A673 (cell line): ENCODE measurements around the gene AMDHD1. TPM values are rescaled to one million over a fixed set of nuclear protein-coding genes. Genes with fewer than 3 reads are reported as not detected.

Experiments used
- BruUV-seq: library from RNA; stranded (reverse); fragments of 400-500 nt; replicated peaks from 2 replicates; lab custom pipeline; 2021; lab: Mats Ljungman, UMichigan
- CTCF ChIA-PET: fragments of 300-600 bp; sonication (Branson Sonifier 250); formaldehyde crosslinking; loops from one replicate; lab custom pipeline; 2022; ENCODE audit warnings: antibody characterized with exemption; lab: Charles Lee
- POLR2A ChIA-PET: fragments of 300-600 bp; sonication (Branson Sonifier 250); formaldehyde crosslinking; loops from one replicate; lab custom pipeline; 2022; ENCODE audit warnings: antibody characterized with exemption; ENCODE audit not compliant: low non-redundant PET; lab: Charles Lee
- DNase-seq: peaks from one replicate; pipeline ENCODE4 v3.0.0-alpha.2; 2015; ENCODE audit warnings: low spot score
- H3K27ac ChIP-seq: fragments of 200-600 bp; sonication (generic); 2 replicates; pipeline ENCODE4 v1.5.1; 2016; ENCODE audit warnings: mixed run types, low read depth, mild to moderate bottlenecking, mixed read lengths, antibody characterized with exemption, low read length; ENCODE audit not compliant: poor library complexity, severe bottlenecking
- H3K27me3 ChIP-seq: fragments of 200-600 bp; sonication (generic); replicated peaks from 2 replicates; pipeline ENCODE4 v1.6.1; 2017; ENCODE audit warnings: mixed run types, low read depth, mild to moderate bottlenecking, mixed read lengths, antibody characterized with exemption, low read length; ENCODE audit not compliant: insufficient read depth, poor library complexity
- H3K36me3 ChIP-seq: fragments of 200-600 bp; sonication (generic); 2 replicates; pipeline ENCODE4 v1.6.1; 2016; ENCODE audit warnings: mixed run types, mild to moderate bottlenecking, mixed read lengths, antibody characterized with exemption, low read length; ENCODE audit not compliant: insufficient read depth, poor library complexity, severe bottlenecking
- H3K4me1 ChIP-seq: fragments of 200-600 bp; sonication (generic); 2 replicates; pipeline ENCODE4 v1.6.1; 2017; ENCODE audit warnings: mixed run types, mild to moderate bottlenecking, mixed read lengths, antibody characterized with exemption, low read length; ENCODE audit not compliant: insufficient read depth, poor library complexity, severe bottlenecking
- H3K4me3 ChIP-seq: fragments of 200-600 bp; sonication (generic); 2 replicates; pipeline ENCODE4 v1.5.1; 2016; ENCODE audit warnings: low read depth, mixed run types, mild to moderate bottlenecking, mixed read lengths, low read length; ENCODE audit not compliant: poor library complexity, severe bottlenecking
- H3K9me3 ChIP-seq: fragments of 200-600 bp; sonication (generic); 2 replicates; pipeline ENCODE4 v1.6.1; 2016; ENCODE audit warnings: mixed run types, low read depth, mild to moderate bottlenecking, mixed read lengths, antibody characterized with exemption, low read length; ENCODE audit not compliant: poor library complexity, severe bottlenecking
- CTCF ChIP-seq: fragments of 300-800, 200-600 bp; sonication (generic); conservative IDR thresholded peaks from 2 replicates; pipeline ENCODE4 v1.5.1; 2017; ENCODE audit warnings: low read depth, mild to moderate bottlenecking, antibody characterized with exemption, low read length, moderate library complexity, mixed read lengths
- EZH2 ChIP-seq: fragments of 200-600 bp; sonication (generic); IDR thresholded peaks from 2 replicates; pipeline ENCODE4 v1.6.1; 2017; ENCODE audit warnings: borderline replicate concordance, low read depth, mild to moderate bottlenecking, mixed read lengths, antibody characterized with exemption, low read length; ENCODE audit not compliant: poor library complexity, severe bottlenecking
- intact Hi-C: fragments of 100-400 bp; cut with micrococcal nuclease; formaldehyde crosslinking; loops from one replicate; pipeline ENCODE4 v1.10.0; 2022; ENCODE audit not compliant: unreplicated experiment
- total RNA-seq: library from RNA; stranded (reverse); gene quantifications from 2 replicates; pipeline ENCODE4 v1.2.3, GENCODE V29; 2021

The AMDHD1 gene
- total RNA-seq, 1 experiment from 2014 or later: 1.1 TPM

DNA sequence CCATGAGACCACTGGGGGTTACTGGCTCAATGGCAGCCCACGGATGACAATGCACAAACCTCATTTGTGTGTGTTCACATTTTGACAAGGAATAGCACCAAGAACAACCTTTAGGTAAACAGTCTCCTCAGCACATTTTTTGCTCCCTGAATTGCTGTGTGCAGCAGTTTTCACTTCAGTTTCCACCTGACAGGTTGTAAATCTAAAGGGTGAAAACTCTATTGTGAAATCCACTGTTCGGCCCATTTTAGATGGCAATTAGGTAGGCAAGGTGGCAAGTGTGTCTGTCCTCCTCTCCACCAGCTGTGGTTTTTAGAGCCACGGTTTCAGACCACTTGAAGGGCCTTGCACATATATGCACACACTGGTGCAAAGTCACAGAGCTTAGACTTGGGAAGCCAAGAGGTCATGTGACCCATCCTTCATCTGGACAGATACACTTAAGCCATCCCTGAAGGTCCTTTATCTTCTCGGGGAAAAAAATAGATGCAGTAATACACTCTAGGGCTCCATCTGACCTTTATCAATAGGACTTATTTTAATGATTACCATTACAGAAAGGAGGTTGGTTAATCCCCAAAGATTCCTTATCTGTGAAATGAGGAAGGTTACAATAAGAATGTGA lies 29.8 kb downstream of the AMDHD1 start:
- intact Hi-C loops: no loop called here
- Histone ChIP-seq H3K36me3 (no peaks in the 10 kb centered on the region), H3K9me3 (no peaks in the 10 kb centered on the region), H3K4me3 (no peak overlapping the region), H3K27ac (no peak overlapping the region), H3K27me3 (no peaks in the 10 kb centered on the region), H3K4me1 (no peaks in the 10 kb centered on the region)
- POLR2A ChIA-PET: interaction anchor here (0.7 kb wide), 1 partner anchor 30 kb away, joined by 6 read pairs; the partner anchor contains the start of gene AMDHD1
- TF ChIP-seq CTCF (no peak), EZH2 (no peak)
- no TSS peak for BruUV-seq
- DNase-seq: no peak
- CTCF ChIA-PET: no interaction called here

GRCh38 chr12:95974358-95974757 lies 31.2 kb downstream of the AMDHD1 start:
- Histone ChIP-seq H3K36me3 (no peaks in the 10 kb centered on the region), H3K27ac (no peak overlapping the region), H3K4me3 (no peak overlapping the region), H3K9me3 (no peaks in the 10 kb centered on the region), H3K4me1 (no peaks in the 10 kb centered on the region), H3K27me3 (no peaks in the 10 kb centered on the region)
- no peak for DNase-seq
- intact Hi-C loops: no loop called here
- TF ChIP-seq EZH2: no peak
- no peak for TF ChIP-seq CTCF
- CTCF ChIA-PET: no interaction called here
- POLR2A ChIA-PET: no interaction called here
- no TSS peak for BruUV-seq

GRCh38 chr12:95975491-95975890 lies 32.4 kb downstream of the AMDHD1 start:
- CTCF ChIA-PET: no interaction called here
- H3K4me3 ChIP-seq: no peak overlapping the region
- BruUV-seq: no TSS peak
- DNase-seq: no peak
- H3K36me3 ChIP-seq: no peaks in the 10 kb centered on the region
- no peaks in the 10 kb centered on the region for H3K9me3 ChIP-seq
- TF ChIP-seq EZH2: no peak
- no peak overlapping the region for H3K27ac ChIP-seq
- POLR2A ChIA-PET: no interaction called here
- H3K4me1 ChIP-seq: no peaks in the 10 kb centered on the region
- intact Hi-C loops: no loop called here
- H3K27me3 ChIP-seq: no peaks in the 10 kb centered on the region

GRCh38 chr12:95976416-95976832 lies 33.3 kb downstream of the AMDHD1 start:
- H3K4me1 ChIP-seq: no peaks in the 10 kb centered on the region
- intact Hi-C loops: no loop called here
- DNase-seq: peak; percentile 14

More at GRCh38 chr12:95976416-95976832, 33.3 kb downstream of the AMDHD1 start:
- TF ChIP-seq CTCF: no peak
- TF ChIP-seq EZH2: no peak
- BruUV-seq: no TSS peak
- no peaks in the 10 kb centered on the region for H3K36me3 ChIP-seq
- H3K4me3 ChIP-seq: no peak overlapping the region
- H3K9me3 ChIP-seq: no peaks in the 10 kb centered on the region
- no peak overlapping the region for H3K27ac ChIP-seq
- H3K27me3 ChIP-seq: no peaks in the 10 kb centered on the region
- POLR2A ChIA-PET: no interaction called here
- CTCF ChIA-PET: no interaction called here
